ENCODE measurements around the gene DNAH3.

- TF ChIP-seq CTCF (IDR thresholded peaks at IDR 0.05; ENCODE audit: low read depth, low read length): no peak
- TF ChIP-seq POLR2A (IDR thresholded peaks at IDR 0.05; ENCODE audit: extremely low read depth, insufficient read length): no peak
Measured at GRCh38 chr16:21009815-21010214, 140.8 kb downstream of the DNAH3 start.

Measured in NB4 (cell line).